ENCODE results near the gene ABCD1.
"Not testable (repeated sequence)": the region's sequence is repeated elsewhere in the genome, so short reads cannot be mapped to it uniquely, and the experiment has no call there.

The ABCD1 gene

DNA sequence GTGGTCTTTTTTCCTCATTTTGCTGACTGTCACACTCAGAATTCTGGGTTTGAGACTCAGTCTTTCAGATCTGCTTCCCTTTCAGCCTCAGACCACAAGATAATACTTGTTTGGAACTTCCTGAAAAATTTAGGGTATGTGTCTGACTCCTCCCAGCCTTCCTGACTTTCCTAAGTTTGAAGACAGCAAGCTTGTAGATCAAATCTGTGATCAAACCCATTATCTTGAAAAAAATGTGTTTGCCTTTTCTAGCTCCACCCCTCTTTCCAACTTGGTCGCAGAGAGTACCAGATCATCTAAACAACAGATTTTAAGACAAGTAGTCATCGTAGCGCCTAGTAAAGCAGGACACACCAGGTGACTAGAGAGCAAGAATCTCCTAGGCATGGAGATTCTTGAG, 10.4 kb upstream of the ABCD1 start:
- DNase-seq: no peak

- DNase-seq: no peak
Observed at GRCh38 chrX:153717445-153717844, 7.2 kb upstream of the ABCD1 start.

- DNase-seq: no peak
Observed at GRCh38 chrX:153719238-153719637, 5.4 kb upstream of the ABCD1 start.

DNA sequence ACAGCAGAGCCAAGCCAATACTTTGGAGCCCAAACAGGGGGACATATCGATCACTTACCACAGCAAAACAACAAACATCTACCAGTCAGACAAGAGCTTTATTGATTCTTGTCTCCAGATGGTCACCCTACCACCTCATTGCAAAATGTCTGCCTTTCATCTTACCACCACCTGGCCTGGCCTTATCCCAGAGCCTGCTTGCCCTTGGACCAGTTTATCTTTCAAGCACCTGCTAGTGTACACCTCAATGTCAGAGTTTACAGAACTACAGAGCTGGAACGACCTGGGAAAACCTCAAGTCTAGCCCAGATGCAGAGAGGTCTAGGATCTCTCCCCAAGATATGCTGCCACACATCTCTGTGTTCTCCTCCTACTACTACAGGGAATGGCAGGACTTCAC, 5.0 kb upstream of the ABCD1 start:
- no peak for DNase-seq

DNA sequence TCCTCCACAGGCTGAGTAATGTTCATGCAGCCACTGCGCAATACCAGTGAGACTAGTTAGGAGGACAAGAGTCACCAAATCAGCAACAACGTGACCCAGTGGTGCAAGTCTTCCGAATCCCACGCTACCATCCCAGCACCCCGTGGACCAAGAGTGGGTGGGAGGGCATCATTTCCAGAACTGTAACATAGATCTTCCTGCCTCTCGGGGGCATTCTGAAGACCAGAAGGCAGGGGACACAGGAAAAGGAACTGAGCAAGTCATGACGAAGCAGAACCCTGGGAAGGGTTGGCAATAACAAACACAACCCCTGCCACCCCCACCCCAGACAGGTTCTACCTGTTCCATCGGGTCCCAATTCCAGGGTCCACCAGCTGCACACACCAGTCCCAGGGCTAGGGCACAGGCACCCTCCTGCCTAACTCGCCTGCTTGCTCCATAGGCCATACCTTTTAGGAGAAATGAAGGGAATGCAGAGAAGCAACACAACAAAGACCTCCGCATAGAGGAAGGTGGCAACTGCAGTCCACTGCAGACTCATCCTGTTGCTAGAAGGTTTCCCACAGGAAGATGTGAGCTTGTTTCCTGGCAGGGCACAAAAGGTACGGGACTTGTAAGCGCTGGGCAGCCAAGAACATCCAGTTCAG, 1.8 kb upstream of the ABCD1 start:
- no peak for DNase-seq

- DNase-seq: peak; percentile 37
Observed at GRCh38 chrX:153723351-153724251, 1.1 kb upstream of the ABCD1 start.

GRCh38 chrX:153725039-153725831, 579 bp downstream of the ABCD1 start:
- DNase-seq: no peak

DNA sequence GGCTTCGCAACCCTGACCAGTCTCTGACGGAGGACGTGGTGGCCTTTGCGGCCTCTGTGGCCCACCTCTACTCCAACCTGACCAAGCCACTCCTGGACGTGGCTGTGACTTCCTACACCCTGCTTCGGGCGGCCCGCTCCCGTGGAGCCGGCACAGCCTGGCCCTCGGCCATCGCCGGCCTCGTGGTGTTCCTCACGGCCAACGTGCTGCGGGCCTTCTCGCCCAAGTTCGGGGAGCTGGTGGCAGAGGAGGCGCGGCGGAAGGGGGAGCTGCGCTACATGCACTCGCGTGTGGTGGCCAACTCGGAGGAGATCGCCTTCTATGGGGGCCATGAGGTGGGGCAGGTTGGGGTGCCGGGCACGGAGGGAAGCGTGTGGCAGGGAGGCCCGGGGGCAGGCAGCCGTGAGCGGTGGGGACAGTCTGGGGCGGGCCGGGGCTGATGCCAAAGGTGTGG, 1.2 kb downstream of the ABCD1 start:
- DNase-seq: no peak

- no peak for DNase-seq
Observed at GRCh38 chrX:153726286-153727122, 1.8 kb downstream of the ABCD1 start.

- DNase-seq: no peak
Observed at GRCh38 chrX:153727123-153727931, 2.7 kb downstream of the ABCD1 start.

- DNase-seq: no peak
Observed at GRCh38 chrX:153728095-153728494, 3.4 kb downstream of the ABCD1 start.

DNA sequence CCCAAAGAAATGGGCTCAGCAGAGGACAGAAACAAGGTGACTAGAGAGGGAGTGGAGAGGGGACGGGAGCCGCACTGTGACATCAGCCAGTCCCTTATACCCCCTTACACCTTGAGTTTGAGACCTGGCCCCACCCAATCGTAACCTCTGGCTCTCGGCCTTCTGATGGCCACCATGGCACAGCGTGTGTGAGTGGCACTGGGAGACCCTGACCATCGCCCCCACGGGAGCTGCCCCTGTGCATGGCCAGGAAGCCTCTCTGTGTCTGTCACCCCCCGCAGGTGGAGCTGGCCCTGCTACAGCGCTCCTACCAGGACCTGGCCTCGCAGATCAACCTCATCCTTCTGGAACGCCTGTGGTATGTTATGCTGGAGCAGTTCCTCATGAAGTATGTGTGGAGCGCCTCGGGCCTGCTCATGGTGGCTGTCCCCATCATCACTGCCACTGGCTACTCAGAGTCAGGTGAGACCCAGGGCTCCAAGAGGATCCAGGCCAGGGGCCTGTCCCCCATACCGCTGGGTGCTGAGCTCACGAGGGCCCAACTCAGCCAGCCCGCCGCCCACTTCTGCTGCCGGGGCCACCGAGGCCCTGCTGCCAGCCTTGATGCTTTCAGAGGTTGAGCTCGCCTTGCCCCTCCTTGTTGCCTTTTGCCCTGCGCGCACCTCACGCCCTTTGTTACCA, 4.4 kb downstream of the ABCD1 start:
- no peak for DNase-seq

GRCh38 chrX:153730115-153730514, 5.5 kb downstream of the ABCD1 start:
- DNase-seq: not testable (repeated sequence)

DNA sequence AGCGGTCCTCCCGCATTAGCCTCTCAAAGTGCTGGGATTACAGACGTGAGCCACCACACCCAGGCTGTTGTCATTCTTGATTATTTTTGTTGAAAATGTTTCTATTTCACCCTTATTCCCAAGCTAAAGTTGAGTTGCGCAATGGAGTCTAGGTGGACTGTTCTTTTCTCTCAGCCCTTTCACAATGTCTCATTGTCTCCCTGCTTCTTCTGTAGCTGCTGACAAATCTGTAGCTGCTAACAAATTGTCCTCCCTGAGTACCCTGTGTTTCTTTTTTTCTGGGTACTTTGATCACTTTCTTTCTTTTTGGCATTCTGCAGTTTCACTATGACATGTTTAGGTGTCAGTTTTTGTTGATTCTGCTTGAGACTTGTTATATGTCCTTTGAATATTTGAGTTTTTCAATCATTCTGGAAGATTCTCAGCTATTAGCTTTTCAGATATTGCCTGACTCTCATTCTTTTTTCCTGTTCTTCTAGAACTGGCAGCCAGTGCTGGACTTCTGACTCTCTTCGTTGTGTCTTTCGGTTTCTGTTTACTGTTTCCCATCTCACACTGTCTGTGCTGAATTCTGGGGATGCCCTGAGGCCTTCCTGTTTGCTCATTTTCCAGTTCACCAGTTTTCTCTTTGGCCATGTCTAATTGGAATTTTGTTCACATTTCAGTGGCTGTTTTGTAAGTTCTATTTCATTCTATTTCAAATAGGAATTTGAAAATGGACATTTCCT, 6.6 kb downstream of the ABCD1 start:
- no peak for DNase-seq

- no peak for DNase-seq
Observed at GRCh38 chrX:153731845-153732215, 7.2 kb downstream of the ABCD1 start.

DNA sequence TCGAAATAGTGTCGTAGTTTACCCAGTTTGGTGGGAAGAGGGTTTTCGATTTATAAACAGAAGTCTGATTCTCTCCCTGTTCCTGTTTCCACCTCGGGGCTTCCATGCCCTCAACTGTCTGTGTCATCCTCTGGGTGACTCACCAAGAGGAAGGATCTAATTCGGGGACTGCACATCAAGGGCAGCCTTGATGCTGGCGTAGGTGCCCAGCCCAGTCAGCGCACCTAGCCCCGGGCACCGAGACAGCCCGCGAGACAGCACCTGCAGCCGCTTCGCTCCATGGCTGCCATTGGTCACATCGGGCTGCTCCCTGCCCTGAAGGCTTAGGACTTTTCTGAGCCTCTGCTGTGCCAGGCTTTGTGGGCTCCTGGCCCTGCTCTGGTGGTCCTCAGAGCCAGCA, 7.7 kb downstream of the ABCD1 start:
- DNase-seq: no peak

- no peak for DNase-seq
Observed at GRCh38 chrX:153733651-153734240, 9.1 kb downstream of the ABCD1 start.

DNA sequence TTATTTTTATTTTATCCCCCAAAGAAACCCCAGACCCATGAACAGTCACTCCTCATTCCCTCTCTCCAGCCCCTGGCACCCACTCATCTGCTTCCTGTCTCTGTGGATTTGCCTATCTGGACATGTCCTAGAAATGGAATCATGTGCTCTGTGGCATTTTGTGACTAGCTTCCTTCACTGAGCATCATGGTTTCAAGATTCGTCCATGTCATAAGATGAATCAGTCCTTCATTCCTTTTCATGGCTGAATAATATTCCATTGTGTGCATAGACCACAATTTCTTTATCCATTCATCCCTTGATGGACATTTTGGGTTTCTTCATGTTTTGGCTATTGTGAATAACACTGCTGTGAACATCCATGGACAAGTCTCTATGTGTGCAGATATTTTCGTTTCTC, 10.2 kb downstream of the ABCD1 start:
- DNase-seq: no peak

DNA sequence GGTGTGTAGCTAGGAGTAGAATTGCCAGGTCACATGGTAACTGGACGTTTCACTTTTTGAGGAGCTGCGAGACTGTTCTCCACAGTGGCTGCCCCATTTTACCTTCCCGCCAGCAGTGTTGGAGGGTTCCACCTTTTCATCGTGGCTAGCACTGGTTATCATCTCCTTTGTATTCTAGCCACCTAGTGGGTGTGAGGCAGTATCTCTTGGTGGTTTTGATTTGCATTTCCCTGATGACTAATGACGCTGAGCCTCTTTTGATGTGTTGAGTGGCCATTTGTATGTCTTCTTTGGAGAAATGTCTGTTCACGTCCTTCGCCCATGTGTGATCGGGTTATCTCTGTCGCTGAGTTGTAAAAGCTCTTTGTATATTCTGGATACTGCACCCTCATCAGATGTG, 10.6 kb downstream of the ABCD1 start:
- DNase-seq: no peak

Measured in activated CD4-positive, alpha-beta T cell treated with anti-CD3 and anti-CD28 coated beads for 1 hour (primary cell).